HG03097 (cell line): Measurements from ENCODE around the gene BBC3.

Experiments
- ATAC-seq: cut with Tn5 transposase; IDR thresholded peaks from one replicate; pipeline ENCODE4 v1.9.1; 2021; ENCODE audit not compliant: unreplicated experiment, low FRiP score

Gene BBC3

DNA sequence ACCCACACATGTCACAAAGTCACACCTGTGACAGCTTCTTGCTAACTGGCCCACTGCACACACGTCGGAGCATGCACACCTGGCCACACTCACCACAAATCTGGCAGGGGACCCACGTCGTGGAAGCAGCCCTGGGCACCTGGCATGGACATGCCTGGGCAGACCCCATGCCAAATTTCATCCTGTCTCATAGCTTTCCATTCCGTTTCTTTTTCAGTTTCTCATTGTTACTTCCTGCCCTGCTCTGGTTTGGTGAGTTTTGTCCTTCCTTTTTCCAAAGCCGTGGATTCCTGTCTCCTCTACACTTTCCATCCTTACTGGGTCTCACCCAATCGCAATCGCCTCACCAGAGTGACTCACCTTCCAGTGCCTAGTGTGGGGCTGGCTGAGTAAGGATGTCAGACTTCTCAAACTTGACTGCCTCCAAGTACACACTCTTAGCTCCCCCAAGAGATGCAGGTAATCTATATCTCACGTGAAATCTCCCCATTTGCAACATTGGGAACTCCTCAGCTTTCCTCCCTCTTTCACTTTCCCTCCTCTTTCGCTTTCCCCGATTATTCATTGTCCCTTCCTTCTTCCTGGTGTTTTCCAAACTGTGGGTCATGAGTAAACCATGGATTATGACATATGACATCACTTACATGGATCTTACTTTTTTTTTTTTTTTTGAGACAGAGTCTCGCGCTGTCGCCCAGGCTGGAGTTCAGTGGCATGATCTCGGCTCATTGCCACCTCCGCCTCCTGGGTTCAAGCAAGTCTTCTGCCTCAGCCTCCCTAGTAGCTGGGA is 1.6 kb upstream of the BBC3 start:
- ATAC-seq, result no peak

GRCh38 chr19:47231215-47232054 is 436 bp upstream of the BBC3 start:
- peak; percentile 24 for ATAC-seq

DNA sequence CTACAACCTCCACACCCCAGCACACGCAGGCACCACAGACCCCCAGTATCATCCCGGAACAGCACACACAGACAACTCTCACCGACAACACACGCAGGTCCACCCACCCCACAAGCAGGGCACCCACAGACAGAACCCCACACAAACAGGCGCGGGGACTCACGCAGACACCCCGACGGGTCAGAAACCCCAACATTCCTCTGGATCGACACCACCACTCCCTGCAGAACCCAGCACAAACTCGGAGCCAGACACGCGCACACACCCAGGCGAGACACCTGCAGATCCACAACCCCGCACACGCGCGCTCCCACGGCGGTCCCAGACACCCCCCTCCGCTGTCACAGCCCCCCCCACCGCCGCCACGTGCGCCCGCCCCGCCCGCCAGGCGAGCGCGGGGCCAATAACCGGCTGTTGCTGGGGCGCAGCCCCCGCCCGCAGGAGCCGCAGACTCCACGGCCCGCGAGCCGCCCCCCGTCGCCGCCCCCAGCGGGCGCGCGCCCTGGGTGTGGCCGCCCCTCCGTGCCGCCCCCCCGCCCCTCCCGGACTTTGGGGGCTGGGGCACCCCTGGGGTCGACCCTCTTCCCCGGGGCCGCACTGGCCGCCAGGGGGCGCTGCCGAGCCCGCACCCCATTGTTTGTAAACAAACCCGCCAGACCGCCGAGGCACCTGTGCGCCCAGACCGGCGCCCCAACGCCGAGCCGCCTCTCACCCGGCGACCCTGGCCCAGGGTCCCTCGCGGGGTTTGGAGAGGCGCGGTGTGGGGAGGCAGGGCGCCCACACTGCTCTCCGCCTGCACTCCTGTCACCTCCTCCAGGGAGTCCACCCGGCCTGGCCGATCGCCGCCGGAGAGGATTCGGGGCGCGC is 712 bp downstream of the BBC3 start:
- ATAC-seq, result no peak

DNA sequence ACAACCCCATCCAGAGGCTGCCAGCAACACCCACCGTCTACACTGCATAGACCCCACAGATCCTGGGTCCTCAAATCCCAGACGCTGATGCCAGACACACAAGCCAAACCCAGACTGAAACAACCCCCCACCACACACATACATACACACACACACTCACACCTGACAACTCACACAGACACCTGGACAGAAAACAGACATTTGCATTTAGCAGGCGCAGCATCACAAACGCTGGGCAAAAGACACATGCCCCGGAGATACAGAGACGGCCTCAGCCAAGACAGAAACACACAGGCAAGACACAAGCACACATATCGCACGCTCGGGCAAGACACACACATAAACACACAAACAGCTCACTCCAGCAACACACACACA is 1.3 kb downstream of the BBC3 start:
- ATAC-seq, result no peak

DNA sequence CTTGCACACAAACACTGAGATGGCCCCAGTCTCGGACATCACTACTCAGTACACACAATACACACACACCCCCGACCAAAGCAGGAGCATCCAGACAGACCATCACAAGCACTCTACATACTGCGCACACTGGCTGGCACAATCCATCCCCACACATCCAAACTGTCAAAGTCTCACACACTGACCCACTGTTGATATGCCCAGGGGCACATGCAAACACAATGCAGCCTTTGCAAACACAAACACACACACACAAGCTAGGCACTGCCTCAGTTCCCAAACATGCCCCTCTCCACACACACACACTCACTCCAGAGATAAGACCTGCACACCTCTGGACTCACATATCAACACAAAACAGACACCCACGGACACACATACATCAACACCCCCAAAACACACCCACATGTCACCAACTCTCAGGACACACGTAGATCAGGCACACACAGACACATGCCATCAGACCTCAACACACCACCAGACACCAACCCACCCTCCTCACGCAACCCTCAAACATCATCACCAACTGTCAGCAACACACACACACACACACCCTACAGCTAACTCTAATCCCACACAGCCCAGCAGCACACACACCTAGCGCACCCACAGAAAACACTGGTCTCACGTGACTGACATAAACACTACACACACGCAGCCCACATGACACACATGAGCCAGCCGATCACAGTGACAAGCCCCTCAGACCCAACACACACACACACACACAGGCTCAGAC is 1.9 kb downstream of the BBC3 start:
- no peak for ATAC-seq

GRCh38 chr19:47228168-47228936 is 2.6 kb downstream of the BBC3 start:
- no peak for ATAC-seq

DNA sequence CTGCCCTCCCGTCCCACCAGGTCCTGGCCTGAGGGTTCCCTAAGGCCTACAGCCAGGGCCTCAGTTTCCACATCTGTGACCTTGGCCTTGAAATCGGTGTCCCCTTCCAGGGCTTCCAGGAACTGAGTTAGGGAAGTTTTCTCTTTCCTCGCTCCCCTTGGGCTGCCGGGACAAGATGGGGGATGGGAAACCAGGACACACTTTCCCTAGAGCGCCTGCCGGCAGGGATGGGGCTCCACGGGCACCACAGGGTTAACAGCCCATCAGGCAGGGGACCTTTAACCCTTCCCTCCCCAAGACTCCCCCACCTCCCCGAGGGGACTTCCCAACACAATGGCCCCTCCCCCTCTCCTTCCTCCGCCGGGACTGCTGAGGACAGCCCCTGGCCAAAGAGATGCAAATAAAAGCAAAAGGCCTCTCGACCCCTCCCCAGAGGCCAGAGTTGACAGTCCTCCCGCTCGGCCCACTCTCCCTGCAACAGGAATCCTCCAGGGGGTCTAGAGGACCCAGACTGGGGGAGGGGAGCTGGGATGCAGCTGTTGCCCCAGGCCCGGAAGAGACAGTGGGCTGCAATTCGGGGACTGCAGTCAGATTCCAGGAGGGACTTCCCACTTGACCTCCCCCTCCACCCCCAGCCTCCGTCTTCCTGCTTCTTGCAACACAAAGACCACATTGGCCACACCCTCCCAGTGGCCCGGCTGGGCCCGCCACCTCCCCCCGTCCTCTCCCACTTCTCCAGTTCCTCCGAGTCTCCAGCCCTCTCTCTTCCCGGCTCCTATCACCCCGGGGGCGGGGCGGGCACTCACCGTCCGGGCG is 3.4 kb downstream of the BBC3 start:
- no peak for ATAC-seq

- ATAC-seq, result peak; percentile 14
Observed at GRCh38 chr19:47226426-47227351, 4.3 kb downstream of the BBC3 start.

DNA sequence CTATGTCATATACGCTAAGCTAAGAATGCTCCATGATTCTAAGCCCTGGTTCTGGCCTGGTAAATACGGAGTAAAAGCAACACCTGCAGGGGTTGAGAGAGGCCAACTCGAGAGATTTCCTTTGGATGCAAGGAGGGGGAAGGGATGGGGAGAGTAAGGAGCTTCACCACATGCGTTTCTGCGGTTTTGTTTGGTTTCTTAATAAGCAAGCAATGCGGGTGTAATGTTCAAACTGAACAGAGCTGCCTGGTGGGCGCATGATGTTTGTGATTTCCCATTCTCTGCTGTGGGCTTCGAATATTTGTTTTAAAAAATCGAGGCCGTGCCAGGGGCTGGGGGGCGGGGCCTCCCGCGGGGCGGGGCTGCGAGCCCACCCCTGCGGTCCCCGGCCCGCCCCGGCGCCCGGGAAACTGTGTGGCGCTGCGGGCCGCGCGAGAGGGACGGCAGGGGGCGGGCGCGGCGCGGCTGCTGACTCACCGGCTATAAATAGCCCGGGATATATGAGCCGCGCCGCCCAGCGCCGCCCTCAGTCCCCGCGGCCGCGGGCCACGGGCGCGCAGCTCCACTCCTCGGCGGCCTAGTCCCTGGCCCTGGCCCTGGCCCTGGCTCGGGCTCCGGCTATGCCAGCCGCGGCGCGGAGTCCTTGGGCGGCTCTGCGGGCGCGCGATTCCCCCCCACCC is 5.1 kb downstream of the BBC3 start:
- peak; percentile 48 for ATAC-seq

- ATAC-seq, result no peak
Observed at GRCh38 chr19:47221890-47222289, 9.1 kb downstream of the BBC3 start.

GRCh38 chr19:47221080-47221841 is 9.7 kb downstream of the BBC3 start:
- ATAC-seq, result no peak

GRCh38 chr19:47215581-47215980 is 15.4 kb downstream of the BBC3 start:
- no peak for ATAC-seq

DNA sequence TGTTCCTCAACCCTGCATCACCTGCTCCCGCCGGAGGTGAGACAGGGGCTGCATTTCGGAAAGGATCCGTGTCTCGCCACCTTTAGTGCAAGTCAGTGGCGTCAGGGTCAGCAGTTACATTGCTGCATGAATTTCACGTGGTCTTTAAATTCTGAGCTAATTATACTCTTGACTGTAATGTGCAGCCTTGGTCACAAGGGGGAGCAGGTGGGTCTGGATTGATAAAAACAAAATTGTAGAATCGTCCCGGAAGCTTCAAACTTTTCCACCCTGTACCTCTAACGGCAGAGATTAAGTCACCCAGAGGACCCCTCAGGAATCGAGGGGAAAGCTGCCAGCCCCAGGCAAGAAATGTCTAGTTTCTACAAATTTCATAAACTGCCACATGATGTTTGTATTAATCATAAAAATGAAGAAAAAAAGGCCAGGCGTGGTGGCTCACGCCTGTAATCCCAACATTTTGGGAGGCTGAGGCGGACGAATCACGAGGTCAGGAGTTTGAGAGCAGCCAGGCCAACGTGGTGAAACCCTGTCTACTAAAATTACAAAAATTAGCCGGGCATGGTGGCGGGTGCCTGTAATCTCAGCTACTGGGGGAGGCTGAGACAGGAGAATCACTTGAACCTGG is 20.2 kb downstream of the BBC3 start:
- ATAC-seq, result no peak

DNA sequence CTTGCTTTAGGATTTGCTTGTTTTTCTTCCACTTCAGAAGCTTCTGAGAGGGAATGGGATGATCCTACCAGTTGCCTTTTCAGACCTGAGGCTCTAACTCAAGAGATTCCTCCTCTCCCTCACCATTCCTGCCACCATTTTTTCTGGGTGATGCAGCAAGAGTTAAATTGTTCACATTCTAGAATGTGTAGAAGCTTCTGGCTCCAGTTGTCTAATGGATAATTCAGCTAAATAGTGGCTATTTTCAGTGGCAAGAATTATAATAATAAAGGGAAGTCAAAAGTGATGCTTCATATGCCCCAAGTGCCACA is 20.9 kb downstream of the BBC3 start:
- no peak for ATAC-seq

- no peak for ATAC-seq
Observed at GRCh38 chr19:47209319-47210179, 21.4 kb downstream of the BBC3 start.
